HEK293 (cell line): ENCODE data around the gene SYT13.
A peak's percentile ranks its signal among the peaks of the same experiment; 100 is the strongest.

ENCODE experiments used
- CTCF ChIA-PET: fragments of 350-600 bp; formaldehyde crosslinking; extraction: SDS; loops from one replicate; lab custom pipeline; 2021; ENCODE audit warnings: antibody characterized with exemption; lab: Yijun Ruan, JAX
- POLR2A ChIA-PET: fragments of 300-600 bp; formaldehyde crosslinking; extraction: SDS; loops from one replicate; lab custom pipeline; 2020; ENCODE audit warnings: antibody characterized with exemption, inconsistent platforms; lab: Yijun Ruan, JAX
- H3K27ac ChIP-seq: fragments of 200-500 bp; sonication (Bioruptor generic); 2 replicates; pipeline ENCODE4 v1.5.1; 2014; ENCODE audit warnings: low read depth, low read length, control low read depth, inconsistent platforms; ENCODE audit errors: extremely low read depth
- H3K36me3 ChIP-seq, 2 experiments: fragments of 200-500 bp in 1 of 2; sonication (Bioruptor generic) in 1 of 2; 1 replicate in 1 of 2; 2 replicates in 1 of 2; pipeline ENCODE4 v1.5.1; 2014 to 2017; ENCODE audit warnings: inconsistent platforms in 2 of 2, low read length in 2 of 2; ENCODE audit not compliant: control insufficient read depth in 2 of 2, insufficient read depth in 1 of 2
- H3K4me1 ChIP-seq: fragments of 200-500 bp; sonication (Bioruptor generic); 2 replicates; pipeline ENCODE4 v1.5.1; 2014; ENCODE audit warnings: mild to moderate bottlenecking, low read length, inconsistent platforms; ENCODE audit not compliant: control insufficient read depth, insufficient read depth
- H3K4me3 ChIP-seq: 2 replicates; pipeline ENCODE4 v1.5.1; 2011; ENCODE audit warnings: low read depth, mild to moderate bottlenecking, control low read depth, low read length, moderate library complexity
- H3K9me3 ChIP-seq: fragments of 200-500 bp; sonication (Bioruptor generic); 2 replicates; pipeline ENCODE4 v1.5.1; 2014; ENCODE audit warnings: low read depth, low read length, inconsistent platforms; ENCODE audit not compliant: control insufficient read depth, insufficient read depth
- KLF10 ChIP-seq: fragments of 450-650 bp; IDR thresholded peaks from 2 replicates; pipeline ENCODE4 v1.5.1; 2018; ENCODE audit warnings: missing biosample characterization, mild to moderate bottlenecking, missing genetic modification characterization
- PATZ1 ChIP-seq: fragments of 450-650 bp; formaldehyde crosslinking; IDR thresholded peaks from 2 replicates; pipeline ENCODE4 v1.5.1; 2016; ENCODE audit warnings: missing biosample characterization, missing genetic modification characterization
- YY1 ChIP-seq: fragments of 450-650 bp; formaldehyde crosslinking; IDR thresholded peaks from 2 replicates; pipeline ENCODE4 v1.5.1; 2018; ENCODE audit warnings: missing biosample characterization, missing genetic modification characterization
- ZFP69B ChIP-seq: fragments of 450-650 bp; formaldehyde crosslinking; IDR thresholded peaks from 2 replicates; pipeline ENCODE4 v1.5.1; 2016; ENCODE audit warnings: missing biosample characterization, missing genetic modification characterization
- ZNF10 ChIP-seq: fragments of 450-650 bp; formaldehyde crosslinking; IDR thresholded peaks from 2 replicates; pipeline ENCODE4 v1.5.1; 2017; ENCODE audit warnings: missing biosample characterization, missing genetic modification characterization
- ZNF146 ChIP-seq: fragments of 450-650 bp; formaldehyde crosslinking; IDR thresholded peaks from 2 replicates; pipeline ENCODE4 v1.5.1; 2016; ENCODE audit warnings: missing biosample characterization, missing genetic modification characterization
- ZNF280D ChIP-seq: fragments of 450-650 bp; formaldehyde crosslinking; IDR thresholded peaks from 2 replicates; pipeline ENCODE4 v1.5.1; 2016; ENCODE audit warnings: missing biosample characterization, missing genetic modification characterization
- ZNF292 ChIP-seq: fragments of 450-650 bp; formaldehyde crosslinking; IDR thresholded peaks from 2 replicates; pipeline ENCODE4 v1.5.1; 2016; ENCODE audit warnings: low read depth, missing biosample characterization, missing genetic modification characterization, borderline replicate concordance
- ZNF302 ChIP-seq: fragments of 450-650 bp; formaldehyde crosslinking; IDR thresholded peaks from 2 replicates; pipeline ENCODE4 v1.5.1; 2016; ENCODE audit warnings: missing biosample characterization, missing genetic modification characterization, low read depth
- ZNF335 ChIP-seq: fragments of 450-650 bp; formaldehyde crosslinking; conservative IDR thresholded peaks from 2 replicates; pipeline ENCODE4 v1.5.1; 2016; ENCODE audit warnings: missing biosample characterization, missing genetic modification characterization
- ZNF433 ChIP-seq: fragments of 450-650 bp; formaldehyde crosslinking; IDR thresholded peaks from 2 replicates; pipeline ENCODE4 v1.5.1; 2016; ENCODE audit warnings: missing biosample characterization, missing genetic modification characterization, low read depth
- ZNF48 ChIP-seq: fragments of 450-650 bp; formaldehyde crosslinking; IDR thresholded peaks from 2 replicates; pipeline ENCODE4 v1.5.1; 2016; ENCODE audit warnings: missing biosample characterization, missing genetic modification characterization
- ZNF560 ChIP-seq: fragments of 450-650 bp; formaldehyde crosslinking; IDR thresholded peaks from 2 replicates; pipeline ENCODE4 v1.5.1; 2017; ENCODE audit warnings: missing biosample characterization, missing genetic modification characterization, borderline replicate concordance
- ZNF580 ChIP-seq: fragments of 450-650 bp; formaldehyde crosslinking; IDR thresholded peaks from 2 replicates; pipeline ENCODE4 v1.5.1; 2016; ENCODE audit warnings: missing biosample characterization, missing genetic modification characterization
- ZNF785 ChIP-seq: fragments of 450-650 bp; formaldehyde crosslinking; IDR thresholded peaks from 2 replicates; pipeline ENCODE4 v1.5.1; 2016; ENCODE audit warnings: missing biosample characterization, missing genetic modification characterization

The SYT13 gene

GRCh38 chr11:45239733-45240132 is 46.4 kb downstream of the SYT13 start:
- H3K4me3 ChIP-seq: no peak overlapping the region
- H3K4me1 ChIP-seq: no peaks in the 10 kb centered on the region
- H3K36me3 ChIP-seq: no peaks in the 10 kb centered on the region
- H3K9me3 ChIP-seq: no peaks in the 10 kb centered on the region
- ChIA-PET CTCF (interaction anchor here (0.6 to 2.1 kb wide), 3 partner anchors 13 to 130 kb away, joined by 3 to 8 read pairs (median 7); no protein-coding TSS in a partner anchor), POLR2A (no interaction called here)
- TF ChIP-seq ZNF146 (tag by site-specific recombination) (peak; percentile 43; the same call in 1 of the 2 replicates), ZNF10 (no peak), ZNF335 (tag by site-specific recombination) (no peak)
- no peak overlapping the region for H3K27ac ChIP-seq

GRCh38 chr11:45238724-45239123 is 47.4 kb downstream of the SYT13 start:
- Histone ChIP-seq H3K4me3 (no peak overlapping the region), H3K36me3 (no peaks in the 10 kb centered on the region), H3K27ac (no peak overlapping the region), H3K4me1 (no peaks in the 10 kb centered on the region), H3K9me3 (no peaks in the 10 kb centered on the region)
- TF ChIP-seq ZNF280D (tag by site-specific recombination): no peak
- no peak for TF ChIP-seq KLF10
- no peak for TF ChIP-seq ZNF292 (tag by site-specific recombination)
- POLR2A ChIA-PET: interaction anchor here (0.9 kb wide), 1 partner anchor 92 kb away, joined by 3 read pairs; no protein-coding TSS in a partner anchor
- CTCF ChIA-PET: interaction anchor here (1.4 to 2.1 kb wide), 3 partner anchors 12 to 128 kb away, joined by 3 to 7 read pairs (median 4); no protein-coding TSS in a partner anchor

- no peaks in the 10 kb centered on the region for H3K4me1 ChIP-seq
- TF ChIP-seq ZNF48 (tag by site-specific recombination) (no peak), ZNF560 (no peak), ZNF580 (no peak), ZNF433 (tag by site-specific recombination) (no peak), ZNF785 (tag by site-specific recombination) (no peak), ZNF302 (tag by site-specific recombination) (no peak), PATZ1 (no peak), YY1 (tag by site-specific recombination) (no peak), ZFP69B (tag by site-specific recombination) (no peak)
- H3K36me3 ChIP-seq: no peaks in the 10 kb centered on the region
- H3K4me3 ChIP-seq: no peak overlapping the region
- H3K27ac ChIP-seq: no peak overlapping the region
- CTCF ChIA-PET: interaction anchor here (0.6 to 1.7 kb wide), 3 partner anchors 9 to 127 kb away, joined by 3 to 4 read pairs (median 4); no protein-coding TSS in a partner anchor
- POLR2A ChIA-PET: interaction anchor here (0.9 kb wide), 1 partner anchor 91 kb away, joined by 3 read pairs; no protein-coding TSS in a partner anchor
- no peaks in the 10 kb centered on the region for H3K9me3 ChIP-seq
Measured at GRCh38 chr11:45237711-45238315, 48.3 kb downstream of the SYT13 start.
